DND-41 (cell line): ENCODE data around the gene COLEC12.

Experiments used
- EZH2 ChIP-seq: IDR thresholded peaks from 3 replicates; pipeline ENCODE4 v1.6.1; 2012; ENCODE audit warnings: borderline replicate concordance, low read depth, mild to moderate bottlenecking, moderate library complexity, low read length, inconsistent platforms; ENCODE audit not compliant: severe bottlenecking
- TF ChIP-seq, protein P1 (sequence below): IDR thresholded peaks from 2 replicates; pipeline ENCODE4 v1.5.1; 2012; ENCODE audit warnings: borderline replicate concordance, low read length, moderate library complexity, mild to moderate bottlenecking; ENCODE audit not compliant: poor library complexity, severe bottlenecking; ENCODE audit errors: extremely low read depth

DNA sequence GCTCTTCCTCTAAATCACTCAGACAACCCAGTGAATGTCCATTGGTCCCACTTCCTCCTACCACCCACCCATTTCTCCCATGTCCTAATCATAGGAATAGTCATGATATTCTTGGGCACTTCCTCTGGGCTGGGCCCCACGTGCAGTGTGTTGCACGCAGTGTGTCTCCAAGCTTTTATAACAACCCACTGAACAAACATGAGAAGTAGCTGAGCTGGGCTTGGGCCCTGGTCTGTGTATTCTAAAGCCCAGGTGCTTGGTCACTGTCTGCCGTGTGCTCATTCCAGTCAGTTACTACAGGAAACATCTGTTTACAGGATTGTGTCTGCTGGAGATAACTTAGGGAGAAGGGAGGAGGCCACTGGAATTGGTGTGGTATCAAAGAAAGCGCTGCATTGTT is 168.5 kb downstream of the COLEC12 start:
- TF ChIP-seq, protein P1, sequence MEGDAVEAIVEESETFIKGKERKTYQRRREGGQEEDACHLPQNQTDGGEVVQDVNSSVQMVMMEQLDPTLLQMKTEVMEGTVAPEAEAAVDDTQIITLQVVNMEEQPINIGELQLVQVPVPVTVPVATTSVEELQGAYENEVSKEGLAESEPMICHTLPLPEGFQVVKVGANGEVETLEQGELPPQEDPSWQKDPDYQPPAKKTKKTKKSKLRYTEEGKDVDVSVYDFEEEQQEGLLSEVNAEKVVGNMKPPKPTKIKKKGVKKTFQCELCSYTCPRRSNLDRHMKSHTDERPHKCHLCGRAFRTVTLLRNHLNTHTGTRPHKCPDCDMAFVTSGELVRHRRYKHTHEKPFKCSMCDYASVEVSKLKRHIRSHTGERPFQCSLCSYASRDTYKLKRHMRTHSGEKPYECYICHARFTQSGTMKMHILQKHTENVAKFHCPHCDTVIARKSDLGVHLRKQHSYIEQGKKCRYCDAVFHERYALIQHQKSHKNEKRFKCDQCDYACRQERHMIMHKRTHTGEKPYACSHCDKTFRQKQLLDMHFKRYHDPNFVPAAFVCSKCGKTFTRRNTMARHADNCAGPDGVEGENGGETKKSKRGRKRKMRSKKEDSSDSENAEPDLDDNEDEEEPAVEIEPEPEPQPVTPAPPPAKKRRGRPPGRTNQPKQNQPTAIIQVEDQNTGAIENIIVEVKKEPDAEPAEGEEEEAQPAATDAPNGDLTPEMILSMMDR: no peak
- TF ChIP-seq EZH2: no peak
